ES-I3 (cell line): ENCODE measurements around the gene DCT.
"Not testable (repeated sequence)": the region's sequence is repeated elsewhere in the genome, so short reads cannot be mapped to it uniquely, and the experiment has no call there.

Source experiments
- H3K36me3 ChIP-seq: 2 replicates; pipeline ENCODE4 v1.6.1; 2013; ENCODE audit warnings: mild to moderate bottlenecking, low read length, control low read depth, moderate library complexity; ENCODE audit not compliant: insufficient read depth
- H3K4me1 ChIP-seq: 2 replicates; pipeline ENCODE4 v1.6.1; 2013; ENCODE audit warnings: mild to moderate bottlenecking, control low read depth, low read length; ENCODE audit not compliant: insufficient read depth
- H3K9ac ChIP-seq: 2 replicates; pipeline ENCODE4 v1.6.1; 2013; ENCODE audit warnings: low read depth, mild to moderate bottlenecking, low read length, moderate library complexity
- H3K9me3 ChIP-seq: 2 replicates; pipeline ENCODE4 v1.6.1; 2013; ENCODE audit warnings: mild to moderate bottlenecking, low read length, moderate library complexity; ENCODE audit not compliant: control insufficient read depth, insufficient read depth

Gene DCT

GRCh38 chr13:94479616-94480015, at the start of gene DCT:
Gene DCT, minus strand, starts transcription at chr13:94479682. Its CDS starts 427 bp downstream, at chr13:94479255.
- Histone ChIP-seq H3K9me3 (no peaks in the 10 kb centered on the region), H3K4me1 (no peaks in the 10 kb centered on the region), H3K9ac (no peak within 1 kb of the TSS), H3K36me3 (no peaks in the 10 kb centered on the region)

GRCh38 chr13:94526956-94527355, 47.5 kb upstream of the DCT start:
- H3K36me3 ChIP-seq, H3K9me3 ChIP-seq, H3K4me1 ChIP-seq, H3K9ac ChIP-seq: not testable (repeated sequence)

- H3K9ac ChIP-seq, result no peak overlapping the region
- H3K36me3 ChIP-seq, result no peaks in the 10 kb centered on the region
- H3K9me3 ChIP-seq, result no peaks in the 10 kb centered on the region
- H3K4me1 ChIP-seq, result no peaks in the 10 kb centered on the region
These were observed 46.3 kb upstream of the DCT start for GRCh38 chr13:94525781-94526180.

GRCh38 chr13:94524407-94524806, 44.9 kb upstream of the DCT start:
- no peaks in the 10 kb centered on the region for H3K4me1 ChIP-seq
- no peak overlapping the region for H3K9ac ChIP-seq
- H3K9me3 ChIP-seq, result no peaks in the 10 kb centered on the region
- H3K36me3 ChIP-seq, result no peaks in the 10 kb centered on the region

GRCh38 chr13:94520001-94520400, 40.5 kb upstream of the DCT start:
- Histone ChIP-seq H3K4me1 (no peaks in the 10 kb centered on the region), H3K36me3 (no peaks in the 10 kb centered on the region), H3K9ac (no peak overlapping the region), H3K9me3 (no peaks in the 10 kb centered on the region)

- no peak overlapping the region for H3K9ac ChIP-seq
- no peaks in the 10 kb centered on the region for H3K9me3 ChIP-seq
- H3K4me1 ChIP-seq, result 0 out of 2 replicates have a peak, but pooled peaks cover 5% of the 10 kb centered on the region
- no peaks in the 10 kb centered on the region for H3K36me3 ChIP-seq
These were observed 37.0 kb upstream of the DCT start for GRCh38 chr13:94516456-94516855.

GRCh38 chr13:94515911-94516310, 36.4 kb upstream of the DCT start:
- Histone ChIP-seq H3K9me3 (no peaks in the 10 kb centered on the region), H3K36me3 (no peaks in the 10 kb centered on the region), H3K4me1 (0 out of 2 replicates have a peak, but pooled peaks cover 5% of the 10 kb centered on the region), H3K9ac (no peak overlapping the region)

- Histone ChIP-seq H3K9me3 (no peaks in the 10 kb centered on the region), H3K4me1 (0 out of 2 replicates have a peak, but pooled peaks cover 5% of the 10 kb centered on the region), H3K36me3 (no peaks in the 10 kb centered on the region), H3K9ac (no peak overlapping the region)
These were observed 35.9 kb upstream of the DCT start for GRCh38 chr13:94515374-94515773.

- Histone ChIP-seq H3K36me3 (no peaks in the 10 kb centered on the region), H3K9ac (no peak overlapping the region)
These were observed 33.5 kb upstream of the DCT start for GRCh38 chr13:94513026-94513425.

GRCh38 chr13:94505730-94506129, 26.2 kb upstream of the DCT start:
- Histone ChIP-seq H3K4me1 (no peaks in the 10 kb centered on the region), H3K36me3 (no peaks in the 10 kb centered on the region), H3K9me3 (no peaks in the 10 kb centered on the region), H3K9ac (no peak overlapping the region)

More at GRCh38 chr13:94513026-94513425, 33.5 kb upstream of the DCT start:
- Histone ChIP-seq H3K4me1 (0 out of 2 replicates have a peak, but pooled peaks cover 5% of the 10 kb centered on the region), H3K9me3 (no peaks in the 10 kb centered on the region)

GRCh38 chr13:94503851-94504250, 24.4 kb upstream of the DCT start:
- Histone ChIP-seq H3K4me1 (no peaks in the 10 kb centered on the region), H3K9ac (no peak overlapping the region), H3K36me3 (no peaks in the 10 kb centered on the region), H3K9me3 (no peaks in the 10 kb centered on the region)

- not testable (repeated sequence) for H3K9me3 ChIP-seq, H3K9ac ChIP-seq, H3K36me3 ChIP-seq, H3K4me1 ChIP-seq
These were observed 19.3 kb upstream of the DCT start for GRCh38 chr13:94498831-94499230.

- Histone ChIP-seq H3K36me3 (no peaks in the 10 kb centered on the region), H3K9ac (no peak overlapping the region), H3K4me1 (no peaks in the 10 kb centered on the region), H3K9me3 (no peaks in the 10 kb centered on the region)
These were observed 16.3 kb upstream of the DCT start for GRCh38 chr13:94495806-94496205.

GRCh38 chr13:94494026-94494425, 14.5 kb upstream of the DCT start:
- Histone ChIP-seq H3K9me3 (no peaks in the 10 kb centered on the region), H3K9ac (no peak overlapping the region), H3K4me1 (no peaks in the 10 kb centered on the region), H3K36me3 (no peaks in the 10 kb centered on the region)

GRCh38 chr13:94487043-94487442, 7.6 kb upstream of the DCT start:
- no peaks in the 10 kb centered on the region for H3K36me3 ChIP-seq

GRCh38 chr13:94483970-94484369, 4.5 kb upstream of the DCT start:
- no peaks in the 10 kb centered on the region for H3K36me3 ChIP-seq
- no peak overlapping the region for H3K9ac ChIP-seq
- H3K4me1 ChIP-seq, result no peaks in the 10 kb centered on the region
- no peaks in the 10 kb centered on the region for H3K9me3 ChIP-seq

More at GRCh38 chr13:94487043-94487442, 7.6 kb upstream of the DCT start:
- Histone ChIP-seq H3K4me1 (no peaks in the 10 kb centered on the region), H3K9ac (no peak overlapping the region), H3K9me3 (no peaks in the 10 kb centered on the region)
